ENCODE measurements around the gene EYA3.

The EYA3 gene

GRCh38 chr1:27959792-27960603 lies 128.4 kb downstream of the EYA3 start, which contains the start of gene XKR8:
Gene XKR8, plus strand, starts transcription at chr1:27959973. Its CDS starts 97 bp downstream, at chr1:27960070.
- TF ChIP-seq, protein P1, sequence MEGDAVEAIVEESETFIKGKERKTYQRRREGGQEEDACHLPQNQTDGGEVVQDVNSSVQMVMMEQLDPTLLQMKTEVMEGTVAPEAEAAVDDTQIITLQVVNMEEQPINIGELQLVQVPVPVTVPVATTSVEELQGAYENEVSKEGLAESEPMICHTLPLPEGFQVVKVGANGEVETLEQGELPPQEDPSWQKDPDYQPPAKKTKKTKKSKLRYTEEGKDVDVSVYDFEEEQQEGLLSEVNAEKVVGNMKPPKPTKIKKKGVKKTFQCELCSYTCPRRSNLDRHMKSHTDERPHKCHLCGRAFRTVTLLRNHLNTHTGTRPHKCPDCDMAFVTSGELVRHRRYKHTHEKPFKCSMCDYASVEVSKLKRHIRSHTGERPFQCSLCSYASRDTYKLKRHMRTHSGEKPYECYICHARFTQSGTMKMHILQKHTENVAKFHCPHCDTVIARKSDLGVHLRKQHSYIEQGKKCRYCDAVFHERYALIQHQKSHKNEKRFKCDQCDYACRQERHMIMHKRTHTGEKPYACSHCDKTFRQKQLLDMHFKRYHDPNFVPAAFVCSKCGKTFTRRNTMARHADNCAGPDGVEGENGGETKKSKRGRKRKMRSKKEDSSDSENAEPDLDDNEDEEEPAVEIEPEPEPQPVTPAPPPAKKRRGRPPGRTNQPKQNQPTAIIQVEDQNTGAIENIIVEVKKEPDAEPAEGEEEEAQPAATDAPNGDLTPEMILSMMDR (conservative IDR thresholded peaks at IDR 0.05; ENCODE audit: control insufficient read depth, insufficient read depth, low read depth, low read length) = no peak
- peak; percentile 56 for DNase-seq (ENCODE audit: low read depth)

DNA sequence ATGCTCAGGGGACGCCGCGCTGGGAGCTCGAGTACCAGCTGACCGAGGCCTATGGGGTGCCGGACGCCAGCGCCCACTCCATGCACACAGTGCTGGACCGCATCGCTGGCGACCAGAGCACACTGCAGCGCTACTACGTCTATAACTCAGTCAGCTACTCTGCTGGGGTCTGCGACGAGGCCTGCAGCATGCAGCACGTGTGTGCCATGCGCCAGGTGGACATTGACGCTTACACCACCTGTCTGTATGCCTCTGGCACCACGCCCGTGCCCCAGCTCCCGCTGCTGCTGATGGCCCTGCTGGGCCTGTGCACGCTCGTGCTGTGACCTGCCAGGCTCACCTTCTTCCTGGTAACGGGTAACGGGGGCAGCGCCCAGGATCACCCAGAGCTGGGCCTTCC lies 129.9 kb downstream of the EYA3 start:
- TF ChIP-seq, protein P1 (conservative IDR thresholded peaks at IDR 0.05; ENCODE audit: control insufficient read depth, insufficient read depth, low read depth, low read length) = no peak
- no peak overlapping the region for H3K4me3 ChIP-seq (ENCODE audit: control insufficient read depth, low read depth, low read length)
- no peak for DNase-seq (ENCODE audit: low read depth)

More at GRCh38 chr1:27959792-27960603, 128.4 kb downstream of the EYA3 start, which contains the start of gene XKR8:
- peak within 1 kb of the TSS; percentile 65 for H3K4me3 ChIP-seq (ENCODE audit: control insufficient read depth, low read depth, low read length)

- no peak for DNase-seq (ENCODE audit: low read depth)
- no peak overlapping the region for H3K4me3 ChIP-seq (ENCODE audit: control insufficient read depth, low read depth, low read length)
- TF ChIP-seq, protein P1 (conservative IDR thresholded peaks at IDR 0.05; ENCODE audit: control insufficient read depth, insufficient read depth, low read depth, low read length) = no peak
These were observed 130.8 kb downstream of the EYA3 start for GRCh38 chr1:27957655-27958054.

DNA sequence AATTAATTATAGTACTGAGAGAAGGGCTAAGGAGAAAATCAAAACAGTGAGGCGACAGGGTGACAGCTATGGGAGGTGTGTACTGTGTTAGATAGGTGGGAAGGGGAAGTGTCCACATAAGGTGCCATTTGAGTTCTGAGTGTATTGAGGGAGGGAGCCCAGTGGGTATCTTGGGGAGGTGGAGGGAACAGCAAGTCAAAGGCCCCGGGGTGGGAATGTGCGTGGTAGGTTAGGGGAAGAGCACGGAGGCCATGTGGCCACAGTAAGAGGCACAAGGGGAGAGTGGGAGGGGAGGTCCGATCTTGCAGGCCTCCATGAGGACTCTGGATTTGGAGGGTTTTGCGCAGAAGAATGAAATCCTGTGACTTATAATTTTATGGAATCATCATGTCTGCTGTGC lies 131.6 kb downstream of the EYA3 start:
- H3K4me3 ChIP-seq (ENCODE audit: control insufficient read depth, low read depth, low read length) = no peak overlapping the region
- DNase-seq (ENCODE audit: low read depth) = no peak
- TF ChIP-seq, protein P1 (conservative IDR thresholded peaks at IDR 0.05; ENCODE audit: control insufficient read depth, insufficient read depth, low read depth, low read length) = no peak

DNA sequence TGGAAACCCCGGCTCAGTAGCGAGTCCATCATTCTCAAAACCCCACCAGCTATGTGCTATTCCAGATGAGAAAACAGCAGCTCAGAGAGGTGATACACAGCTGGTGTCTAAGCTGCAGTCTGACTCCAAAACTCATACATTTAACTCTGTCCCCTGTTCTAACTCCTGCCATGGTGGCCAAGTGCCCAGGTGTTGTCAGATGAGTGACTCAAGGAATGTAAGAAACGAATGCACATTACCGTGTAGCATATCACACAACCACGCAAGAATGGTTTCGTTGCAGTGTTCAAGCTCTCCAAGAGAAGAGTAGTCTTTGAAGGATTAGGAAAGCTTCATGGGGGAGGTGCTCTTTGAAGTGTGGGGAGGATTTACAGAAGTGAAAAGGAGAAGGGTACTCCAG lies 133.3 kb downstream of the EYA3 start:
- TF ChIP-seq, protein P1 (conservative IDR thresholded peaks at IDR 0.05; ENCODE audit: control insufficient read depth, insufficient read depth, low read depth, low read length) = no peak
- no peak for DNase-seq (ENCODE audit: low read depth)
- no peak overlapping the region for H3K4me3 ChIP-seq (ENCODE audit: control insufficient read depth, low read depth, low read length)

- no peak for DNase-seq (ENCODE audit: low read depth)
- no peak overlapping the region for H3K4me3 ChIP-seq (ENCODE audit: control insufficient read depth, low read depth, low read length)
- TF ChIP-seq, protein P1 (conservative IDR thresholded peaks at IDR 0.05; ENCODE audit: control insufficient read depth, insufficient read depth, low read depth, low read length) = no peak
These were observed 134.2 kb downstream of the EYA3 start for GRCh38 chr1:27954186-27954585.

All from fibroblast of mammary gland (primary cell).